Activated CD4-positive, alpha-beta T cell treated with anti-CD3 and anti-CD28 coated beads, Interleukin-2, amount 50 U/mL, for 24 hours (primary cell): Measurements from ENCODE around the gene PARD3.

Source experiments
- DNase-seq, 2 donors: peaks; one replicate each; pipeline ENCODE4 v3.0.0-alpha.2; 2020; ENCODE audit warnings: low read depth in 1 of 2, low spot score in 1 of 2

Gene PARD3

DNA sequence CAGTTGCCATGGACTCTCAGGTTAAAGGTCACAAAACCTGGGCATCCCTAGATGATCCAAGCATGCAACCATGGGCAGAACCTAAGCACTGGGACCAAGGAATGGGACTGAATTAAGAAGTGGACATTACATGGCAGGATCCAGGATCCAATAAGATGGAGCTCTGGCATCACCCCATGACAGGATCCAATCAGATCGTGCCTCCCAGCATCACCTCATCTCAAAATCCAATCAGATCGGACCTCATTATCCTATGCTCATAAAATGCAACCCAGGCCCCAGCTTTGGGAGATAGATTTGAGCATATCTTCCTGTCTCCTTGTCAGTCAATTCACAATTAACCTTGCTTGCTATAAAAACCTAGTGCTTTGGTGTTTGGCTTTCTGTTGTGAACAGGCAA, 616.1 kb downstream of the PARD3 start:
- no peak for DNase-seq

DNA sequence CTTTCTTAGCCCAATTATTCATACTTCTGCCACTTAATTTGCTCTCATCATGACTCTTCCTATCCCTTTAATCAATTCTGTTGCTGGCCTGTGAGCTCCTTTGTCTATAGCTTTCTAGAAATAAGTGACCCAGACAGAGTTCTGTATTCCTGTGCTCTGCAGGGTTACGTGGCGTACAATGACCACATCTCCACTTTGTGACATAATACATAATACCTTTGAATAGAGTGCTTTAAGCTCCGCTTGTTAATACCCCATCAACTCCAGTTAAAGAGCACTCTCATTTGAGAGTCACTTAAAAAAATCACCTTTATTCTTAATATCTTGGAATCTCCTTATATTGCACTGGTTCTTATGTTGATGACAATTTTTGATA, 619.0 kb downstream of the PARD3 start:
- DNase-seq = no peak

DNA sequence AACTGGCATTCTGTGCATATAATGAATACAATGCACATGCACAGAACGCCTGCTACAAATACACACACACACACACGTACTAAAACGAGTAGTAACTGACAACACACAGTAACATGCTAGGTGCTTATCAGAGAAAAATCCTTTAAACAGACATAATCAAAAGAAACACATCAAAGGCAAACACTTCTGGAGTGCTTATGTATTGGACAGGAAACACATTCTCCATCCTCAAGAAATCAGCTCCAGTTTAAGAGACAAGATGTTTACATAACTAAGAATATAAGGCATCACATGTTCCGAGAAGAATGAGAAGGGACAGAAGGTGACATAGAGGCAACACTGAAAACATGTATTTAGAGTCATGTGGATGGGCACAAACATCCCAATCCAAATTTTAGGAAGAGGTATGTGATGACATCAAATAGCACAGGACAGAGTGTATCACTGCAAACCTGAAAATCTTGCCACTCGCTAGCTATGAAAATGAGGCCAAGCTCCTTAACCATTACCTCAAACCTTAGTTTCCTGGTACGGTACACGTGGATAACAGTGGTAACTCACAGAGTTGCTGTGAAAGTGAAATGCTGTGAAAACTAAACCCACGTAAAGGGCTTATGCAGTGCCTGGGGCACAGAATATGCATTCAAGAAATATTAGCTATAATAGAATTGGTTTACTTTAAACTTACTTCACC, 619.6 kb downstream of the PARD3 start:
- DNase-seq = no peak

DNA sequence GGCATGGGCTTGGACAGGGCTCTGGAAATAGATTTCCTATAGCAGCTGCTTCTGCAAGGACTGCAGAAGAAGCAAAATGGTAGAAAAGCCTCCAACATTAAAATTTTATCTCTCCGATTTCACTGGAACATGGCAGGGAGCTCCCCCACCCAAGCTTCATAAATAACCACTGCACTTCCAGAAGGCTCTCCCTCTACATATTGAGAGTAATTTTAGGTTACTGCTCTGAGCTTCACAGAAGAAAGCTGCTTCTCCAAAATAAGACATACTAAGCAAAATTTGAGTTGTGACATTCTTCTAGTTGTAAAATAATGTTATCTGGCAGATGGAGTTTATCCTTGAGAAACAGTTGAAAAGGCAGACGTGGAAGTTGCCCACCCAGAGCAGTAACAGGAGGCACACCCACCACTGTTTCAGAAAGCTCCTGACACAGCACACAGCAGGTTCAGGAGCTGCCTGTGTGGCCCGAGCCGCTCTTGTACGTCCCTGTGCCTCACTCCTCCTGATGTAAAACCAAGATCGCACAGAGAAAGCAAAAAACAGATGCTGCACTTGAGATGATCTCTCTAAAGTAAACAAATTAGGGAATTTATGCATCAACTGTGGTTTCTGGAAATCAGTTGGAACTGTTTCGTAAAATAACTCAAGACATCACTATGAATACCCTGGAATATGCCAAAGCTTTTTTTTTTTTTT, 621.0 kb downstream of the PARD3 start:
- DNase-seq = no peak

DNA sequence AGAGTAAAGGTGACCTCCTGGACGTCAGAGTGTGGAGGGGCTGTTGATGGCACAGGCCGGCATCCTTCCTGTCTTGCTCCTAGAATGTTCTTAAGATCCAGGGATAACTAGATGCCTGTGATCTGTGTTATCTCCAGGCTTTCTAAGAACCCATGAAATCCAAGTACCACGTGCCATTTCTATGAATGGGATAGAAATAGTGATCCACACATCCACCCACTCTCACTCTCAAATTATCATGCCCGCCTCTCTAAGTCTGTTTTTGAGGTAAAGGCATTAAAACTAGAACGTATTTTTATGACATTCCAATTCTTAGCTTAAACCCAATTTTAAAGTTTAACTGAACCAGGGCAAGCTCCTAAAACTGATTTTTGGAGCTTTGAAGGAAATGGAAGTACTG, 622.5 kb downstream of the PARD3 start:
- DNase-seq = no peak

DNA sequence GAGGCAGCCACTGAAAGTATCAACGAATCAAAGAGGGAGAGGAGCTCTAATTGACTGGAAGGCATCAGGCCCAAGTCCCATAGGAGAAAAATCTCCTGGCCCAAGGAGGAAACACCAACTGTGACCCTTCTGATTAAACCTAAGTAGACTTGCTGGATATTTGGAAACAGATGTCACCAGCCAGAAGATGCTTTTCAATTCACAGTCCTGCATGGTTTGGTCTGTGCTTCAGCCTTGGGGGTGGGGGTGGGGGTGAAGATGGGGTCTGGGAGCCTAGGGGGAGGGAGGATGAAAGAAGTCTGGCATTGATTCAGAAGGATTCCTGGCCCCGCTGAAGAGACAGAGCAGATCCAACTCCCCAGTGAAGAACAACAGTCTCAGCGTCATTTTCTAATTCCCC, 623.7 kb downstream of the PARD3 start:
- DNase-seq = no peak

DNA sequence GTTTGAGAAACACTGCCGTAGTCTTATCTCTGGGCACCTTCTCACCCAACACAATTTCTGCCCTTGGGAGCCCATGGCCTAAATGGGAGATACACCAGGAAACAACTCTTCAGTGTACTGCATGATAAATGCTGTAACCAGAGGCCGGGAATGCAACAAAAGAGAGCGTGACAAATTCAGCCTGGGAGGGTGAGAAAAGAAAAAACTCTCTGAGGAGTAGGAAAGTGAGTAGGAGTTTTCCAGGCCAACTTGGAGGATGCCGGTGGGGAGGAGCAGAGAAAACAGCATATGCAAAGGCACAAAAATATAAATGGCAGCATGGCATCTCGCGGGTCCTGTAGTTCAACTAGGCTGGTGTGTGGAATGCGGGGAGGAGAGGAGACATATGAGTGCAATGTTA, 624.5 kb downstream of the PARD3 start:
- DNase-seq = no peak

DNA sequence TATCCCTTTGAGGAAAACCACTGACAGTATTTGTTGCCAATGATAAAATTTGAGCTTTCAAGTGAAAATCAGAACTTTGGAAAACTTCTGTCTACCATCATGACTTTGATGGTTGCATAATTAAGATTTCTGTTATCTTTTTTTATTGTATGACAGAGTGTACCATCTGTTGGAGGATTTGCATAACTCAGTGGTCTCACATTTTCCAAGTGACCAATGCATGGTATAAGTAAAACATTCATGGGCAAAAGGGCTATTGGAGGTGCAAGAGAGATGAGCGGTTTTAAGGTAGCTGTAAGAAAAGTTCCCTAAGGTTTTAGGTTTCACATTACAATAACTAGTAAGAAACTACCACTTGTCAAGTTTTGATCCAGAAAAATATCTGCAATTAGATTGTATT, 625.3 kb downstream of the PARD3 start:
- DNase-seq = no peak

DNA sequence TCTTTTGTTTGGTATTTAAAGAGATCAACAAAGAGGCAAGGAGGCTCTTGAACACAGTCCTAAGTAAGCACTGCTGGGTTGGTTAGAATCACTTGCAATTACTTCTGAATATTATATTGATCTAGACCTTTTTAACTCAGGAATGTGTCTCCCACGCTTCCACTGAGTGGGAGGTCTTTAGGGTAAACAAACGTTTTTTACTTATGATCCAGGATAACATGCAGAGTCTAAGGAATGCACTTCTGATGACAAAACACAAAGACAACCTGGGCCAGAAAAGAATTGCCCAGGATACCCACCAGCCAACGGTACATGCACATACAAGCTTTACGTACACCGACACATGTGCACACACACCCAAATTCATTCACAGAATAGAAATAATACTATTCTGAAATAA, 626.9 kb downstream of the PARD3 start:
- DNase-seq = no peak

DNA sequence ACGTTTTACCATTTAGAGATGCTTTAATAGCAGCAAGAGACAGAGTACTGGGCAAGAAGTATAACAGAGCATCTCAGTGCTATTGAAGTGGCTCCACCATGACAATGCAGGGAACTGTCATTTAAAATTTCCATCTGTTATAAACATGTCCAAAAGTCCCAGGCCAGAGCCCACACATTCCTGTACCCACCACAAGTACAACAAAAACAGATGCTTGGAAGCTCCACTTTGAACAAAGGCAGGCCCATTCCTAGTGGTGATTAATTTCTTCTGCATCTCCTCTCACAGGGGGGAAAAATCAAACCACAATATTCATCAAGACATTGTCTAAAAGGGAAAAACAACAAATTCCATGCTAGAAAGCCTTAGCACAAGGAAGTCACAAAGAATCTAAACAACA, 627.9 kb downstream of the PARD3 start:
- DNase-seq = no peak

DNA sequence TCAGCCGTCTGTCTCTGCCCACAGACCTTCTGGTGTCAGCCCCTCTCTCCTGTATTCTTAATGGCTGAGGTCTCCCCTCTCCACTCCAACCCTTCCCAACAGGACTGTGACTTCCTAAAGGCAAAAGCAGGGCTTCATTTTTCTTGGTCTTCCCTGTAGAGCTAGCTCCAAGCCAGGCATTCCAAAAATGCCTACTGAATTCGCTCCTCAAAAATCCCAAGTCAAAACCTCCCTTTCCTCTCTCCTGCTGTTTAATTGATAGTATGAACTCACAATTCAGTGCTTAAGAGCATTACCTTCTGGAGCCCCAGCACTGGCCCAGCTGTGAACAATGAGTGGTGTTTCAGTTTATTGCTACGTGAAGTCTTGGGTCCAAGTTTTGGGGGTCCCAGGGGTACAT, 628.4 kb downstream of the PARD3 start:
- DNase-seq = no peak

DNA sequence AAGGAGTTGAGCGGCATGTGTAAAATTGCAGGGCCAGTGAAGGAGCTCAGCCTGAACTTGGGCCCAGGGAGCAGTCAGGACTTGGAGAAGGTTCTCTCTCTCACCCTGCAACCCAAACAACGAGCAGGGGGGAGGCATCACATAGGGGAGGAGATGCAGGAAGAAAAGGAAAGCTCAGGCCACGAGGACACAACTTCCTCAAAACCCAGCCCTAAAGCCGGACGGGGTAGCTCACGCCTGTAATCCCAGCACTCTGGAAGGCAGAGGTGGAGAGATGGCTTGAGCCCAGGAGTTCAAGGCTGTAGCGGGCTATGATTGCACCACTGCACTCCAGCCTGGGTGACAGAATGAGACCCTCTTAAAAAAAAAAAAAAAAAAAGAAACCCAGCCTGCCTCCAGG, 629.1 kb downstream of the PARD3 start:
- no peak for DNase-seq

DNA sequence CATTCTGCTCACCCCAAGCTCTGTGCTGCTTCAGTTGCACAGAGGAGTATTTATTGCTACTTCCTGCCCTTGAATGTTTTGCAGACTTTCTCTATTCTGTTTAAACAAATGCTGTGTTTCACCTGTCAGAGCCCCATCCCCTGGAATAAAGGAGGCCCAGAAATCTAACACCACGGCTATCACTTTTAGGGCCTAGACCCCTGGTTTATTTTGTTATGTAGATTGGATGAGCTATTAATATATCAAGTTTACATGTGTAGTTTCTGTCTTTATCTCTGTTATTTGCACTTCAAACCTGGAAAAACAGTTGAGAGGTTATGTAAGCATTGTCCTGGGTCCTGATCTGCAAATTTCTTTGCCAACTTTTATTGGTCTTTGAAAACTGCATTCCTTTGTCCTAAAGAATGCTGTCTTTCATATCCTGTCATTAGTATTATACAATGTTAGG, 630.1 kb downstream of the PARD3 start:
- DNase-seq = no peak

DNA sequence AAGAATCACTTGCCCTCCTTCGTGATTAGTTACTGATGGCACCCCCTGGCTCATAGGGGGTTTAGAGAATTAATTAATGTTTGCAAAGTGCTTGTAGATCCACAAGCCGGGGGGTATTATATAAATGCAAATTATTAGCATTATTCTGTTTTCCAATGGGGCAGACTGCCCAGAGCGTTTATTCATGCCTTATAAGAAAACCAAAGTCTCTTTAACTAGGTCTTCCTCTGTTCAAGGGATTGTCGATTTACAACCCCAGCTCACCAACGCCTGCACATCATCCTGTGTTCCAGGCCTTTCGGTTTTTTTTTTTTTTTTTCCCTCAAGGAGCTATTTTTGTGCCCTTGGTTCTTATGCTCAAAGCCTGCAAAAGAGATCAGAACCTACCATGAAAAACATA, 630.7 kb downstream of the PARD3 start:
- no peak for DNase-seq

DNA sequence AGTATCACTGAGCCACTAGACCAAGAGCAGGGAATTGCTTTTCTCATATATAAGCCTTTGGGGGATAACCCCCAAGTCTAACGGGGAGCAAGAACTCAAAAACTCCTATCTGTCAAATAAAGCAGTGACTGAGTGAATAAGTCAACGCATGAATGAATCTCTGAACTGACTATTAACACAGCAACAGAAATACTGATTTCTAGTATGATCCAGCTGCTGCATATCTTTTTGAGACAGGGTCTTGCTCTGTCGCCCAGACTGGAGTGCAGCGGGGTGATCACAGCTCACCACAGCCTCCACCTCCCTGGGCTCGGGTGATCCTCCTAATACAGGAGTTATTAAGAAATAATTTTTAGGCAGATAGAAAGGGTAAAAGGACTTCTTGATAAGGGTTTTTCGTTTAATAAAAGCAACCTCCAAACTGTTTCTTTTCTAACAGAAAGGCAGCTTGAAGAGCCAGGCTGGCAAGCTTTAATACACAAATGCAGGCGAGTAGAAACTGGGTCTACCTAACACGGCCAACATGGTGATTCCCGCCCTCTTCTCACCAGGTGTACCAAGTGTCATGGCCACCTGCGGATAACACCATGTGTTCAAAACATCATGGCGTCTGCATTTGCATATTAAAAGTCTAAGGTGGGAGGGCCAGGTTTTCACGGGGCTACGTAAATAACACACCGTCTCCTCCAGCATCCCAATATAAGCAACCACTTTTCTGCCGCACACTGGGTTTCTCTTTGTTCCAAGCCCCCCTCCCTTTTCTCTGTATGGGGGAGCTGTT, 631.9 kb downstream of the PARD3 start:
- DNase-seq = no peak

DNA sequence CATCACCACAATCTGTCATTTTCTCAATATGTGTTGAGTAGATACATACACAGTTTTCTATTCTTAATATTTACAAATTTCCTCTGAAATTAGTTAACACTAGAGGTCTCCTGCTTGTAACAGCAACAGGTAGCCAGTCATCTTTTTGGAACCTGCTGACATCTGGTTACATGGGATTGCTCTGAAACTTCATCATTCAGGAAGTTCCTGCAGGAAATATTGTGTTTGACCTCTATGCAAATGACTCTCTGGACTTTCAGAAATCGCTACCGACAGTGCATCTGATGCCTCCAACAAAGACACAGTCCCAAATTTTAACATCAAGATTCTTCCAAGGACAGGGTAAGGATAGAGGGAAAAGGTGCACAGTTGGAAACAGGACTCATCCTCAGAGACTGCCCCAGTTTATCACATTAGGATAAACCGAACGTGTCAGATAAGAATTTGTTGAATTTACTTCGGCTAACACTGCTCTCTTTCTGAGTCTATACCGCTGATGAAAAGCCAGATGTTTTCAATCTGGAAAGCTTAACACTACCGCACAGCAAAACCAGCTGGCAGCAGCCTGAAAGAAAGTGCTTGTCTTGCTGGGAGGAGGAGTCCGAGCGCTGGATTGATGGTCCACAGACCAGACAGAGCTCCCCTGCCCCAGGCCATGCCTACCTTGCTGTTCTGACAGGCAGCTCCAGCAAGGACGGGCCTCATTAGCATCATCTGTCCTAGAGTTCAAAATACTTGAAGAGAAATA, 633.4 kb downstream of the PARD3 start:
- no peak for DNase-seq

DNA sequence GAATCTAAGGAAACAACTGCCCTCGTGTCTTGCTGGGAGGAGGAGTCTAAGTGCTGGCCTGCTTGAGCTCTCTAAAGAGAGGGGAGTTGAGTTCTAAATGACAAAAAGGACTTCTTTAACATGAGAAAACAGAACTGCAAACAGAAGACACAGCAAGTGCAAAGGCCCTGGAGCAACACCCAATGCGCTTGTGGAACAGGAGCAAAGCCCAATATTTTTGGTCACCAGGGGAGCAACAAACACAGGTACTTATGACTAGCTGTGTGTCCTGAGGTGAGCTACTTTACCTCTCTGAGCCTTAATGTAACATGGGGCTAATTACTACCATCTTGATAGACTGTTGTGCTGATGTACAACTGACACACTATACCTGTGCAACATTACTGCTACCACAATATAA, 634.3 kb downstream of the PARD3 start:
- DNase-seq = no peak

DNA sequence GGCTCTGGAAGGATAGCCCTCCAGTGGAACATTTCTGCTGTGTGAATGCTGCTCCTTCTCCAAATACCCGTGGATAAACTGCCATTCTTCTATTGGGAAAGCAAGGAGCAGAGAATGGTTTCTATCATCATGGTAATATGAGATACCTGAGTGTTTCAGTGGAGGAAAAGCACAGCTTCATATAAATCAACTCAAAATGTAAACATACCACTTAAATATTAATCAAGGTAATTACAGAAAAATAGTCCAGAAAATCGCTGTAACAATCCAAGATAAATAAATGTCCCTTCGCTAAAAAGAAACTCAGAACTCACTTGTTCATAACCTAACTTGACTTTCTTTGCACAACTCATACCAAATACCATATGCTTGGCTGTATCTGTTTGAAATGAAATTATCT, 635.8 kb downstream of the PARD3 start:
- DNase-seq = no peak

DNA sequence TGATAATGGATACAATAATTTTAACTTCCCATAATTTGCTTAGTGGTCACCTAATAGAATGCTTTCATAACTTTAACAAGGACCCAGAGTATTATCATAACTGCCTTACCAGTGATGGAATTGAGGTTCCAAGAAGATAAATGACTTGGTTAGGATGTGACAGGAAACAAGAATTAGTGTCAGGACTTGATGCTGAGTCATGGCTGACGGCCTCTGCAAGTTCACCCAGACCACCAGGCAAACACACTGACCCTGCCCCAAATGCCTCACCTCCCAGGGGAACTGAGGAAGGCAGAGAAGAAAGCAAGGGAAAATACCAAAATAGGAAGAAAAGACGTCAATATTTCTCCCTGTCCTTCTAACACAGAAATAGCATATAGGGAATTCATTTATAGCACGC, 636.3 kb downstream of the PARD3 start:
- DNase-seq = no peak

DNA sequence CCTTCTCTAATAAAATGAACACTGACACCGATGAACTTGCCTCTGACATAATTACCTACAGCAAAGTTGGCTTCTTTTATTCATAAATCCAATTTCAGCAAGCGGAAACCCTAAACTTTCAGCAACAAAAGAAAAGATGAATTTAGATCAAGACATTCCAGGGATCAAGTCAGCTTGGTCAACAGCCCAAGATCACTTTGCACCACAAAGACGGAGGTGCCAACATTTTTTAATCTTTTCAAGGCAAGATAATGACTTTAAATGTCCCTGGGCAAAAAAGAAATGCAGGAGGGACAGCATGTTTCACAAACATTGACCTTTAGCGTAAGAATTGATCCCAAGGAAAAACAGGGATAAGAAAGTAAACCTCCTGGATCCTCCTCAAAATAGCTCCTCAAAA, 636.9 kb downstream of the PARD3 start:
- DNase-seq = no peak

DNA sequence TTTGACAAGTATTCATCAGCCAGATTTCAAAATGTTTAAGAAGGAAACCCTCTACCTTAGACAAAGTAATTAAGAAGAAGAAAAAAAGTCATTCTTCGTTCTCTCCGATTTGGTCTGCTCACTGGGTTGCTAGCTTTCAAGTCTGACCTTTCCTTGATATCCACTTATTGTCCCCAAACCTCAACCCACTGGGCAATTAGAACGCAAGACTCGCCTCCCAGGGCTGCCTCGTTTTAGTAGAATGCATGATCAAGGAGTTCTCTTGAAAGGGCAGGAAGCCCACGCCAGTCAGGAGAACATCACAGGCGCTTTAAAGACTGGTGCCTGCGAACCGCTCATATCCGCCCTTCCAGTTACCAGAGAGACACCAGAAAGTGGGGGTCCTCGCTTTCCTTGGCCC, 637.7 kb downstream of the PARD3 start:
- no peak for DNase-seq

DNA sequence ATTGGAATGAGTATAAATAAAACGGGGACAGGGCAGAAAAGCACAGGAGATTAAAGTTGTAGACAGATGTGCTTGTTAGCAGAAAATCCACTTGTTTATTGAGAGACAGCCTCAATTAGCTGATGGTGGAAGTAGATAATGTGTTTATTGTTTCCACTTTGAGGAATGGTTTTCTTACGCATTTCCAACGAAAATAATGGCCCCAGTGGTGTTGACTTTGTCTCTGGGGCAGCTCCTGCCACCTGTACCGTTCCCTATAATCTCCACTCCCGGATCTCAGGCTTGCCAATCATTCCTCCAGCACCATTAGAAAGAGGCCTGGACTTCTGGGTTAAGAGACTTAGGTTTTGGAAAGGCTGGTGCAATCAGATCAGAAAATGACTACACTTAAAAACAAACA, 638.7 kb downstream of the PARD3 start:
- no peak for DNase-seq
